H1 (cell line): Measurements from ENCODE around the gene ZNF516. TPM values are rescaled to one million over a fixed set of nuclear protein-coding genes. Genes with fewer than 3 reads are reported as not detected.

ENCODE experiments used
- RXRA ChIP-seq: IDR thresholded peaks from 2 replicates; pipeline ENCODE4 v1.6.1; 2011; ENCODE audit warnings: low read depth, mild to moderate bottlenecking, low read length, moderate library complexity; ENCODE audit not compliant: insufficient read depth
- SIX5 ChIP-seq: IDR thresholded peaks from 2 replicates; pipeline ENCODE4 v1.6.1; 2011; ENCODE audit warnings: mild to moderate bottlenecking, low read depth, low read length
- SP1 ChIP-seq: IDR thresholded peaks from 2 replicates; pipeline ENCODE4 v1.6.1; 2011; ENCODE audit warnings: low read depth, low read length
- SRF ChIP-seq: IDR thresholded peaks from 2 replicates; pipeline ENCODE4 v1.6.1; 2011; ENCODE audit warnings: mild to moderate bottlenecking, low read depth, low read length, moderate library complexity
- TAF1 ChIP-seq: IDR thresholded peaks from 2 replicates; pipeline ENCODE4 v1.6.1; 2011; ENCODE audit warnings: mild to moderate bottlenecking, low read depth, low read length
- polyA plus RNA-seq, 7 experiments: library from polyadenylated mRNA; depleted of rRNA in 3 of 7; stranded (reverse) in 5 of 7; unstranded in 2 of 7; fragments of >200 nt in 5 of 7; fragments of 200-250 nt in 2 of 7; gene quantifications; 1 replicate in 5 of 7; 2 replicates in 1 of 7; 4 replicates in 1 of 7; pipeline versions ENCODE4 v1.2.1 to v1.2.3, GENCODE V29; 2011 to 2013; ENCODE audit warnings: missing spikeins in 2 of 7, mixed read lengths in 2 of 7
- total RNA-seq: library from RNA; stranded (reverse); fragmentation: NEBNext Ultra II Directional; extraction: Animal tissue kit (Norgen Biotek cat#: 25700); gene quantifications from 2 replicates; pipeline ENCODE4 v1.2.1, GENCODE V29; 2021

ZNF516 gene
- total and polyA plus RNA-seq, 2 of the 8 experiments (the other 6 are each of a cell fraction or from before 2014, with no cell fraction given), result 7.3 to 17.0 TPM

DNA sequence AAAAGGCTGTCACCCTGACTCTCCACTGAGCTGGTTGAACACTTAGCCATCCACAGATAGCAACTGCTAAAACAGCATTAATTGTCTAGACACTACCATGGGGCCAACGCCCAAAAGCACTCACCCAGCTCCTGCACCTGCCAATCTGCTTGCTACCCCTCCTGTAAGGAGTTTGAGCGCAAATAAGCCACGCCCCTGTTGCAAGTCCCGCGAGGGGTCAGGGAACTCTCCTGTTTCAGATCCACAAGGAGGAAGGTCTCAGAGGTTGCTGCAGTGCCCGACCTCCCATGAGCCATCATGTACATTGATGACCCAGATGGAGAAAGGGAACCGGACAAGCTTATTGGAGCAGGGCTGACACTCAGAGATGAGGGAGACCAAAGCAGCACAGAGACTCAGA lies 106.8 kb downstream of the ZNF516 start (continued):
- TF ChIP-seq TAF1, result no peak
- TF ChIP-seq RXRA, result no peak
- no peak for TF ChIP-seq SP1
- TF ChIP-seq SRF, result no peak
- no peak for TF ChIP-seq SIX5
